ENCODE measurements around the gene FOXF1.

GRCh38 chr16:86496929-86497461, 13.3 kb upstream of the FOXF1 start:
- no peak for TF ChIP-seq CTCF (IDR thresholded peaks at IDR 0.05)
- peak in 3 of 4 donors; percentile 30 to 65 (median 61) for TF ChIP-seq POLR2AphosphoS5 (IDR thresholded peaks at IDR 0.05)
